HG03342 (cell line): ENCODE measurements around the gene CENPVL2.
"Not testable (repeated sequence)": the region's sequence is repeated elsewhere in the genome, so short reads cannot be mapped to it uniquely, and the experiment has no call there.

Source experiments
- ATAC-seq: cut with Tn5 transposase; IDR thresholded peaks from one replicate; pipeline ENCODE4 v1.9.1; 2021; ENCODE audit warnings: mild to moderate bottlenecking, moderate library complexity; ENCODE audit not compliant: unreplicated experiment

Gene CENPVL2

DNA sequence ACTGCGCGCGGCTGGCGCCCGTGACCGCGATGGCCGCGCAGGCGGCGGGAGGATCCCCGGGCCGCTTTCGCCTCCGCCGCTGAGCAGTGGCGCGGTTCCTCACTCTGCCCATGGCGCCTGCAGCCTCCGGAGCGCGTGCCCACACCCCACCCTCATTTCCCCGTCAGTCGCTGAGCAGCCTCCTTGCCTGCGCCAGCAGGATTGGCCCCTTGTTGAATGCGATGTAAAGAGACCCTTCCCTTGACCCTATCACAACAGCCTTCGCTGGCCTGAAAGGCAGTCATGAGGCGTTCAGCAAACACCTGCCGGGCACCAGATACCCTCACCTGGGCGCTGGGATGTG is at the start of gene CENPVL2:
CENPVL2 (minus strand) TSS at position 112 of the 343 bp plus-strand sequence; CDS start at position 112, 0 bp downstream.
- ATAC-seq: not testable (repeated sequence)

GRCh38 chrX:51728202-51728601 is 45.6 kb upstream of the CENPVL2 start:
- no peak for ATAC-seq

GRCh38 chrX:51712943-51713647 is 30.5 kb upstream of the CENPVL2 start:
- ATAC-seq: not testable (repeated sequence)

- not testable (repeated sequence) for ATAC-seq
Observed at GRCh38 chrX:51710277-51711164, 27.9 kb upstream of the CENPVL2 start, which contains the start of gene CENPVL1. Gene CENPVL1 (plus strand): TSS chrX:51710512. CDS start chrX:51710512, 0 bp downstream.

DNA sequence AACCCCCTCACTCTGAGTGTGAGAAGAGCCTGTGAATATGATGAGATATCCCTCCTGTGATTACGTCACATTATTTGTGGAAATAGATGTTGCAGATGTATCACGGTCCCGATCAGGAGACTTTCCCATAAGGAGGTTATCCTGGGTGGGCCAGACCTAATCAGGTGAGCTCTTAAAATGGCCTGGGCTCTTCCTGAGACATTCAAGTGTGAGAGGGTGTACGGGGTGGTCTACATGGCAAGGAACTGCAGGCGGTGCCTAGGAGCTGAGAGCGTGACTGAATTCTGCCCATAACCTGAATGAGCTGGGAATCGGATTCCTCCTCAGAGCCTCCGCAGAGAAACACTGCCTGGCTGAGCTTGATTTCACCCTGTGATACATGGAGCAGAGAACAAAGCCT is 14.8 kb upstream of the CENPVL2 start:
- no peak for ATAC-seq

- ATAC-seq: no peak
Observed at GRCh38 chrX:51694254-51694653, 11.6 kb upstream of the CENPVL2 start.

- ATAC-seq: not testable (repeated sequence)
Observed at GRCh38 chrX:51681808-51682719, 567 bp downstream of the CENPVL2 start.

DNA sequence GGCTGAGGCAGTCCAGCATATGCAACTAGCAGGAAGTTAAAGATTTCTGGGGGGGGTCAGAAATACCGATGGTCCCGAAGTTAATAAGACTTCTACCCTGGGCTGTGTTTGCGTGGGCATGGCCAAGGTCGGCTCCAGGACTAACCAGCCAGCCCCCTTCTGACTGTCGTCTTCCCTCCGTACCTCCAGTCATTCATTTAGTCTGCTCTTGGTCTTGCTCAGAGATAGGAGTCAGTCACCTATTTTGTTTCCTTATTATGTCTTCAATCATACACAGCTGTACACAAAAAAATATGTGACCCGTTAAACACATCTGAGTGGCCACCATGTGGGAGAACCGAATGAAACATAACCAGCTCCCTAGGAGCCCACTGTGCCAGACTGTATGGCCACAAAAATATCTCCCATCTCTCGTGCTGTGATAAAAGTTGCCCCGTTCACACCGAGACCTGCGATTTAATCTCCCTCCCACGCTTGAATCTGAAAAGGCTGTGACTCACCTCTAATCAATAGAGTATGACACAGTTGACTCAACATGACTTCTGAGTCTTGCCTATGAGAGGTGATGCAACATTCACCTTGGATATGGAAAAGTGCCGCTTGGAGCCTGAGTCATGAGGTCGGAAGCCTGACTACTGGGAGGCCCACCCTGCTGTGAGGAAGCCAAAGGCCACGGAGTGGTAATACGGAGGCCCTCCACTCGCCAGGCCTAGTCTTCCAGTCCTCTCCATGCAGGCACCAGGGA is 2.8 kb downstream of the CENPVL2 start:
- ATAC-seq: not testable (repeated sequence)

GRCh38 chrX:51665981-51666380 is 16.6 kb downstream of the CENPVL2 start:
- ATAC-seq: no peak

- ATAC-seq: no peak
Observed at GRCh38 chrX:51643377-51643776, 39.3 kb downstream of the CENPVL2 start.

DNA sequence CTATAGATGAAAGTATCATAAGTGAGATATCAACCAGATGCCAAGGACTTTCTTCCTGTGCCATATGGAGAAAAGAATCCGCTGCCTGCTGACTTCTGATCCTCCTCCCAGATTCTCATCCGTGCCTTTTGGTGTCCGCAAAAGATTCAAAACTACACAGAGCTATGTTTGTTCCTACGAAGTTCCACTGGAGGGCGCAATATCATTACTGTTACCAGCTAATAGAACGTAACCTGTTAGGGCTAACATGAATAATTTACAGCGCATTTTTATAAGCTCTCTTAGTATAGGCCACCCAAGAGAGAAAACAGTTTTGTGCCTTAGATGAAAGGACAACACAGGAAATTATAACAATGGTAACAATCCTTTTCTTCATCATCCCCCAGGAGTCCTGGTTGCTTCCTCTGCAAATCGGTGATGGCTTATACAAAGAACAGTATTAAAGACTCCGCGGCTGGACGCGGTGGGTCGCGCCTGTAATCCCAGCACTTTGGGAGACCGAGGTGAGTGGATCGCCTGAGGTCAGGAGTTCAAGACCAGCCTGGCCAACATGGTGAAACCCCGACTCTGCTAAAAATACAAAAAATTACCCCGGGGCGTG is 41.1 kb downstream of the CENPVL2 start:
- no peak for ATAC-seq

- ATAC-seq: not testable (repeated sequence)
Observed at GRCh38 chrX:51636511-51636910, 46.1 kb downstream of the CENPVL2 start.
